Choroid plexus epithelial cell (primary cell): ENCODE measurements around the gene ZCCHC17.

Experiments used
- DNase-seq: peaks from one replicate; pipeline ENCODE4 v3.0.0-alpha.2; 2010; ENCODE audit warnings: low read depth
- H3K4me3 ChIP-seq: 2 replicates; pipeline ENCODE4 v1.5.1; 2011; ENCODE audit warnings: low read depth, mild to moderate bottlenecking, control low read depth, low read length, moderate library complexity
- CTCF ChIP-seq: conservative IDR thresholded peaks from 2 replicates; pipeline ENCODE4 v1.5.1; 2011; ENCODE audit warnings: low read depth, mild to moderate bottlenecking, control low read depth, inconsistent platforms, low read length, moderate library complexity

Gene ZCCHC17

GRCh38 chr1:31348449-31348848, 51.6 kb downstream of the ZCCHC17 start:
- H3K4me3 ChIP-seq = no peak overlapping the region
- no peak for TF ChIP-seq CTCF
- DNase-seq = no peak

GRCh38 chr1:31354283-31354682, 57.5 kb downstream of the ZCCHC17 start:
- H3K4me3 ChIP-seq = no peak overlapping the region
- no peak for TF ChIP-seq CTCF
- DNase-seq = peak; percentile 78

GRCh38 chr1:31356427-31356826, 59.6 kb downstream of the ZCCHC17 start:
- TF ChIP-seq CTCF = no peak
- no peak overlapping the region for H3K4me3 ChIP-seq
- DNase-seq = no peak

GRCh38 chr1:31361607-31362006, 64.8 kb downstream of the ZCCHC17 start:
- TF ChIP-seq CTCF = no peak
- DNase-seq = no peak

GRCh38 chr1:31362032-31362431, 65.2 kb downstream of the ZCCHC17 start:
- DNase-seq = no peak
- no peak overlapping the region for H3K4me3 ChIP-seq
- no peak for TF ChIP-seq CTCF

More at GRCh38 chr1:31361607-31362006, 64.8 kb downstream of the ZCCHC17 start:
- H3K4me3 ChIP-seq = no peak overlapping the region

GRCh38 chr1:31364561-31365250, 67.9 kb downstream of the ZCCHC17 start:
- DNase-seq = no peak
- TF ChIP-seq CTCF = no peak
- H3K4me3 ChIP-seq = no peak overlapping the region

- no peak for DNase-seq
- TF ChIP-seq CTCF = no peak
- H3K4me3 ChIP-seq = no peak overlapping the region
These were observed 70.0 kb downstream of the ZCCHC17 start for GRCh38 chr1:31366796-31367195.
